Amniotic epithelial cell (primary cell): ENCODE measurements around the gene CRYBB1.
A peak's percentile ranks its signal among the peaks of the same experiment; 100 is the strongest.

ENCODE experiments used
- DNase-seq: peaks from one replicate; pipeline ENCODE4 v3.0.0-alpha.2; 2010; ENCODE audit warnings: low read depth

Gene CRYBB1

GRCh38 chr22:26577081-26577480 is 40.7 kb downstream of the CRYBB1 start:
- no peak for DNase-seq

DNA sequence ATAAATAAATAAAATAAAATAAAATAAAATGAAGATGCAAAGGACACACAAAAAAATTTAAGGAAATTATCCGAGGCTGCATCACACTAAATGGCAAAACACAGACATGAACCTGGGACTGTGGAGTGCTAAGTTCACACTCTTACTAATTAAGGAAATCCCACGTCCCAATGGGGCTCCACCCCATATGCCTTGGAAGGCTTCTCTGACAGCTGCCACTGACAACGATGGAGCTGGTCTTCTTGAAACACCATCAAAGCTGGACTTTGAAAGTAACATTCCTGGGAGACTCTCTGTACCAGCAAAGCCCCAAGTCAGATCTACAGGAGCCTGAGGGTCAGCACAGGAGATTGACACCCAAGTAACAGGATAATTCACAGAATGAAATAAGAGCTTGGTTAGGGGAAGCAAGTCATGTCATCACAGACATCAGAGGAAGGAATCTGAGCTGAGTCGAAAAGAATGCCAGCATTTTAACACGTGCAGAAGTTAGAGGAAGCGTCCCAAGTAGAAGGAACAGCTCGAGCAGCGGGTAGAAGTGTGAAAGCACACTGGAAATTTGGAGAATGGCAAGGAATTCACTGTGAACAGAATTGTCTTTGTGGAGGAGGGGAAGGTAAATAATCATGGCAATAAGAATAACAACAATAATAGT is 41.7 kb downstream of the CRYBB1 start:
- DNase-seq: no peak

DNA sequence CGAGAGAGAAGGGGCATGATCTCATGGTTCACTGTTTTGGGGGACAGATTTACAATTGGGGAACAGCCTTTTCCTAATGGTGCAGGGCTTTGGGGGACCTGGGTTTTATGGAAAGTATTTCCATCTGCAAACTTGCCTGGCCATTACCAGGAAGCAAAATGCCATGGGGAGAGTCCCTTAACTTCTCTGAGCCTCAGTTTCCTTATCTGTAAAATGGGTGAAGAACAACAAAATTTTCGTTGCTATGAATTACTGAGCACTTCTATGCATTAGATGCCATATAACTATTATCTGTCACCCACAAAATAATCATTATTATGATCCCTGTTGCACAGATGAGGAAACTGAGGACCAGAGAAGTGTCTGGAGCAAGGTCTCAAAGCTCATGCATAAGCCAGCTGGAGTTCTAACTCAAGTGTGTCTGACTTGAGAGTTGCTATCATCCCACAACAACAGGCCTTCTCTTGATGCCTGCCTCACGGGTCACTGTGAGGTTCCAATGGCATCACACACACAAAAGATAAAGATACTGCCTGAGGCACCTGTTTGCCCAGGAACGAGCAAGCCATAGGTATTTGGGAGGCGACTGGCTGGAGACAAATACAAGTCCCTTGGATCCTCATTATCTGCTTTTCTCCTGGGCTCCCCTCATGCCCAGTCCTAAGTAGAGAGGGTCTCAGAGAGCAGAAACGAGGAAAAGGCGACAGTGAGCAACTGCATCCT is 43.7 kb downstream of the CRYBB1 start:
- DNase-seq: no peak

DNA sequence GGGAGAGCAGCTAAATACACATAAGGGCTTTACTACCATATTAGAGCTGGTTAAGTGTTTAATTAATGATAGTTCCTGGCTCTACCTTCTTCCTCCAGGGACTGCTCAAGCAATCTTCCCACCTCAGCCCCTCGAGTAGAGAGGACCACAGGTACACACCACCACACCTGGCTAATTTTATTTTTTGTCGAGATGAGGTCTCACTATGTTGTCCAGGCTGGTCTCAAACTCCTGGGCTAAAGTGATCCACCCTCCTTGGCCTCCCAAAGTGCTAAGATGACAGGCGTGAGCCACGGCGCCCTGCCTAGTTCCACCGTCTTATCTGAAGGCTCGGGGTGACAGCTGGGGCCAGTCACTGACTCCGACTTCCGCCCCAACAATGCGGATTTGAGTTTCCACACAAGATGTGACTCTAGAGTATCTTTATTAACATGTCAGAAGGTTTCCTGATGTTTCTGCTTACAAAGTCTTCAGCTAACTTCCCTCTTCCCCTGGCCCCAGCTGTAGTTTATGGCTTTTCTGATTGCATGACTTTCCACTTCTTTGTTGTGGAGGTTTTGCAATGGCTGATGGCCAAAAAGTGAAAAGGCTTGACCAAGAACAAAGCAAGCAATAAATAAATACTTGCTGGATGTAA is 44.7 kb downstream of the CRYBB1 start:
- no peak for DNase-seq

- no peak for DNase-seq
Observed at GRCh38 chr22:26570864-26571525, 46.8 kb downstream of the CRYBB1 start.

GRCh38 chr22:26570115-26570514 is 47.7 kb downstream of the CRYBB1 start:
- no peak for DNase-seq

GRCh38 chr22:26568207-26568706 is 49.6 kb downstream of the CRYBB1 start:
- DNase-seq: peak; percentile 39

DNA sequence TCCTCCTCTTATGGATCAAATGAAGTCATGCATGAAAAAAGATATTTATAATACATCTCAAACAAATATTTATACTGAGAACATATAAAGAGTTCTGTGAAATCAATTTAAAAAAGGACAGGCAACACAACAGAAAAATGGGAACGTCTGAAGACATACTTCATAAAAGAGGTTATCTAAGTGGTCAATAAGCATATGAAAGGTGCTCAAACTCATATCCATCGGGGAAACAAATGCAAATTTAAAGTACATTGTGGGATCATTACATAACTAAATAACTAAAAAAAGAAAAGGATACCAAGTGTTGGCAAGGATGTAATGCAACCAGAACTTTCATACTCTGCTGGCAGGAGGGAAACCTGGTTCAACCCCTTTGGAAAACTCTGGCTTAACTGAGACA is 50.2 kb downstream of the CRYBB1 start:
- DNase-seq: no peak

GRCh38 chr22:26566994-26567393 is 50.8 kb downstream of the CRYBB1 start:
- DNase-seq: no peak

GRCh38 chr22:26565889-26566288 is 51.9 kb downstream of the CRYBB1 start:
- no peak for DNase-seq

DNA sequence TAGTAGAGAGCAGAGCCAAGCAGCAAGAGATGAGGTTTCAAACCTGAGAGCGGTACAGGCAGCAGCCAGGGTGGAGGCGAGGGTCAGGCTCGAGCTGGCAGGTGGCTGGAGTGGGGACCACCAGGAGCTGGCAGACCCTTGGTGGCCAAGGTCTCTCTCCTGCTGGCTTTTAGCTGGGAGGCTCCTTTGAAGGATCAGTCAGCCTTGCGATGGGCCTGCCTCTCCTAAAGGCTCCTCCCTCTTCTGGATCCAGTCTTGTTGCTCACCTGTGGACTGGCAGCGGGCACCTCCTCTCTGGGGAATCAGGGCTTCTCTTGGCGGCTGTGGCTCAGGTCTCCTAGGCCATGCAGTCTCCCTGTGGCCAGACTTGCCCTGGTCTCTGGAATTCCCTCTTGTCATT is 52.6 kb downstream of the CRYBB1 start:
- no peak for DNase-seq

DNA sequence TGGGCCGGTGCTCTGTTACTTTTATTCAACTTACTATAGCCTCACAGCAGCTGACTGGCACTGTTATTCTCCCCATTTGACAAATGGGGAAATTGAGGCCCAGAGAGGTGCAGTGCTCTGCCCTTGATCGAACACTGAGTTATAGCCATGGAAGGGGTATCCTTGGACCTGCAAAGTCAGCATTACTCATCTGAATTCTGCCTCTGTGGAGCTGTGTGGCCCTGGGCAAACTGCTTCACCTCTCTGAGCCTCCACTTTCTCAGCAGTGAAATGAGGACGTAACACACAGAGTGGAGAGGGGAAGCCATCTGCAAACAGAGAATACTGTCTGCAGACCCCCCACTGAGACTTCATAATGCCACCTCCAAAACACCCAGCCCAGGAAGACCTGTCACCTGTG is 53.2 kb downstream of the CRYBB1 start:
- DNase-seq: no peak

DNA sequence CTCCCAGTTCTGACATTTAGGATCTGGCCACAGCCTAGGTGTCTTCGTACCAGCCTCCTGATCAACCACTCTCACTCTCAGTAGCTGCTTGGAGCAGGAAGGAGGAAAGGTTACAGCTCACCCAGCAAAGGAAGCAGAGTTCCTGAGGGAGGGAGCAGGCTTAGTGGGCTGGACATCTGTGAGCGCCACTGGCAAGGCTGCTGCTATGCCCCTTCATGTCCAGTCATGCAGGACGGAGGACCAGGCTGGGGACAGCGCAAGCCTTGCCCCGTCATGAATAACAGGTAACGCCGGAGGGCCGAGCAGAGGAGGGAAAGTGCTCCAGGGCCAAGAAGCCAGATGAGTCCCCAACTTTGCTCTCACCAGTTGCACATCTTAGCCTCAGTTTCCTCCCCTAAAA is 53.6 kb downstream of the CRYBB1 start:
- DNase-seq: no peak

GRCh38 chr22:26563022-26563421 is 54.8 kb downstream of the CRYBB1 start:
- no peak for DNase-seq

- DNase-seq: no peak
Observed at GRCh38 chr22:26561756-26562417, 55.9 kb downstream of the CRYBB1 start.

- DNase-seq: no peak
Observed at GRCh38 chr22:26559961-26560575, 57.8 kb downstream of the CRYBB1 start.

DNA sequence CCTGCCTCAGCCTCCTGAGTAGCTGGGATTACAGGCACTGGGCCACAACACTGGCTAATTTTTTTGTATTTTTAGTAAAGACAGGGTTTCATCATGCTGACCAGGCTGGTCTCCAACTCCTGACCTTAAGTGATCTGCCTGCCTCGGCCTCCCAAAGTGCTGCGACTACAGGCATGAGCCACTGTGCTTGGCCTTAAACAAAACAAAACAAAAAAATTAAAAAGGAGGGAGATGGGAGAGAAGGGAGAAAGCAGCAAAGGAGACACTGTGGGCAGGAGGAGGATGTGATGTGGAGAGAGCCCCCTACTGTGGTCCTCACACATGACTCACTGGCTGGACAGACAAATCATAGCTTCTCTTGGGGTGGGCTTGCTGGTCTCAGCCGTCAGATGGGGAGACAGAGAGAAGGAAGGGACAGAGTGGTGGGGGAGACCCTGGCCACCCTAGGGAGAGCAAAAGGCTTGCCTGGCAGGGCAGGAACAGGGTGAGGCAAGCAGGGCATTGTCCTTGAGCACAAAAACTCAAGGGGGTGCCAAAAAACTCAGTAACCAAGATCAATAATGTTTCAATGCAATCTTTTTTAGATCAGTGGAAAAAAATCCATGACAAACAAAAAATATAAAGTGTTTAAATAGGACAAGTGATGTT is 59.5 kb downstream of the CRYBB1 start:
- peak; percentile 4 for DNase-seq

DNA sequence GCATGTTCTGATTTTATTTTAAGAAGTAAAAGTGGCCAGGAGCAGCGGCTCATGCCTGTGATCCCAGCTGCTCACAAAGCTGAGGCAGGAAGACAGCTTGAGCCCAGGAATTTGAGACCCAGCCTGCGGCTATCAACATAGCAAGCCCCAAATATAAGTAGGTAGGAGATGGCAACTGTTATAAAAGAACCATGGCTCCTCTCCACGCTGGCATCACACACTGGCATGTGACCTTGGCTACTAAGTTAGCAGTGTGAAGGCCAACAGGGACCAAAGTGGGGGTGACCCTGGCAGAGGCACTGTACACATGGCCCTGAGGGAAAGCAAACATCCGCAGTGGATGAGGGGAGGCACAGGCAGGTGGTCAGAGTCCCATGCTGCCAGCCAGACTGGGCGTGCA is 60.9 kb downstream of the CRYBB1 start:
- no peak for DNase-seq

- DNase-seq: no peak
Observed at GRCh38 chr22:26555478-26555877, 62.3 kb downstream of the CRYBB1 start.

GRCh38 chr22:26554956-26555355 is 62.9 kb downstream of the CRYBB1 start:
- DNase-seq: no peak
